ENCODE measurements around the gene UFD1. TPM values are rescaled to one million over a fixed set of nuclear protein-coding genes. Genes with fewer than 3 reads are reported as not detected.

UFD1 gene
- total and polyA plus RNA-seq, 9 of the 15 experiments (the other 6 are each of a cell fraction or from before 2014, with no cell fraction given): 238 to 645 (median 363) TPM

DNA sequence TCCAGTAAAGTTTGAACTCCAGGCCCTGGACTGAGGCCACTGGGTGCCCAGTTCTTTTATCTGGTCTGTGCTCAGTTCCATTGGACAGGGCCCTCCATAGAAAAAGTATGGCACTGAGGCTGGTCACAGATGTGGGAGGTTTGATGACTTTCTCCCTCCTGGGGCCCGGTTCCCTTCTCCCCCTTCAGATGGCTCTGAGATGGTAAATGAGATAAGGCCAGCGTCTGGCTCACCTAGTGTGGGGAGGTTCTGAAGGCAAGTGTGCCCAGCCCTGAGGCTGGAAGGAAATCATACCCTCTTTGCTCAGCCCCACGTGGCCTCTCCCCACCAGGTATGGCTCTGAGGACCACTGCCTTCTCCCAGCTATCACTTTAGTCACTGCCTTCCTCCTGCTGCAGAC is 46.7 kb upstream of the UFD1 start (continued):
- TF ChIP-seq TAF15 (IDR thresholded peaks at IDR 0.05; ENCODE audit: low read depth, low read length): no peak
- TF ChIP-seq MTA3 (IDR thresholded peaks at IDR 0.05; ENCODE audit: borderline replicate concordance): no peak
- no peak for TF ChIP-seq SP1 (CRISPR knock-in tag; IDR thresholded peaks at IDR 0.05)
- no peak for TF ChIP-seq RBFOX2 (IDR thresholded peaks at IDR 0.05; ENCODE audit: low read depth, low read length)
- no peak for TF ChIP-seq ZBTB7A (IDR thresholded peaks at IDR 0.05; ENCODE audit: borderline replicate concordance, control insufficient read depth, low read depth, low read length)
- no peak for TF ChIP-seq TRIM24 (IDR thresholded peaks at IDR 0.05)
- TF ChIP-seq THAP7 (CRISPR knock-in tag; IDR thresholded peaks at IDR 0.05): no peak
- TF ChIP-seq GATAD2B (IDR thresholded peaks at IDR 0.05; ENCODE audit: borderline replicate concordance): no peak
- 0 out of 2 replicates have a peak, but pooled peaks have one; percentile 37 for TF ChIP-seq USF2 (CRISPR knock-in tag; IDR thresholded peaks at IDR 0.05)
- TF ChIP-seq NUFIP1 (IDR thresholded peaks at IDR 0.05; ENCODE audit: partially characterized antibody): no peak
- 0 out of 2 replicates have a peak, but pooled peaks have one; percentile 17 for TF ChIP-seq IRF2 (CRISPR knock-in tag; IDR thresholded peaks at IDR 0.05)
